GM18520 (cell line): ENCODE results near the gene CDKN2B.
A peak's percentile ranks its signal among the peaks of the same experiment; 100 is the strongest.

Experiments used
- ATAC-seq: cut with Tn5 transposase; IDR thresholded peaks from one replicate; pipeline ENCODE4 v1.9.1; 2021; ENCODE audit not compliant: unreplicated experiment

The CDKN2B gene

DNA sequence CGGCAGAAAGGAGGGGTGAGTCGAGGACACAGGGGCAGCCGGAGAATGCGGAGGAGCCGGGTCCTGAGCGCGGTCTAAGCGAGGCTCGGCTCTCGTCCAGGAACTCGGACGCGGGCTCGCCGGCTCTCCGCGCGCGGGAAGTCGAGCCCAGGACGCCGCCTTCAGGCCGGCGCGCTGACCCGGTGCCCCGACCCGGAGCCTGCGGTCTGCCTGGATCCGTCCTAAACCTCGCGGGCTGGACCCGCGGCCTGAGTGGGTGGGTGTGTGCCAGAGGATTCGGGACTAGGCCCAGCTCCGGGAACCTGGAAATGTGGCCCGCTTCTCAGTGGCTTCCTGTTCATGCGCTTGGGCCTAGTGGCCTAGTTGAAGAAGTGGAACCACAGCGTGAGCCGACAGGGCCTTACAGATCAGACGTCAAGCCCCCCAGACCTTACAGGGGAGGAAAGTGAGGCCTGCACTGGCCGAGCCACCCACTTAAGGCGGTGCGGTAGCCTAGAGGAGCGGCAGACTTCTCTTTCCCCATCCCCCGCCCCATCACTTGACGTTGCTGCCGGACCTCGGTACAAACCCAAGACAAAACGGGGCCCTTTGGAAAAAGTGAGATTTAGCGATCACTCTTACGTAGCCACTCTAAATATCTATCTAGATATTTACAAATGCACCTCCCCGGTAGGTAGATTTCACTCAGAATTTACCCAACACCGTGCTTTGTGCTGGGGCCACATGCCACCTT lies 13.3 kb downstream of the CDKN2B start:
- ATAC-seq = no peak

DNA sequence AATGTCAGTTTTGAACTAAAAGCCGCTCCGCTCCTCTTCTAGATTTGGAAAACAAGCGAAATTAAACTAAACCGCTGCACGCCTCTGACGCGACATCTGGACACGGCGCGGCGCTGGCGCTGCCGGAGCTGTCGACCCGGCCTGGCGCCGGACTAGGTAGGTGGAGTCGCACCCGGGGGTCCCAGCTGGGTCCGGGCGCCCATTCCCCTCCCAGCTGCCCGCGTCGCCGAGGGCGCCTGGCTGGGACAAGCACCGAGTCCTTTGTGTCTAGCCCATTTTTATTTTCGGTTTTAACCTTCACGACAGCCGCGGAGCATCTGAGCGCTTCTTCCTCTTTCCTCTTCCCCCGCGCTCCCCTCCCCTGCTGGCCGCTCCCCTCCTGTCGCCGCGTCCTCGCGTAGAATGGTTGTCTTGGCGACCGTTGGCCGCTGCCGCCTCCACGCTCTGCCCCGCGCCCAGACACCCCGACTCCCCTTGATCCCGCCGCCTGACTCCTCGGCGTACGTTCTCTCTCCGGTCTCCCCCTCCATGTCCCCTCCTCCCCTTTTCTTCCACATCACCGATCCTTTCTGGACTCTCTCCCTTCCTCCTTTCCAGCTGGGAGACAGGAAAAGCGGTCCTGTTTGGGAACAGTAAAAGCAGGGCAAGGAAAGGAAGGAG lies 14.0 kb downstream of the CDKN2B start:
- peak; percentile 70 for ATAC-seq

DNA sequence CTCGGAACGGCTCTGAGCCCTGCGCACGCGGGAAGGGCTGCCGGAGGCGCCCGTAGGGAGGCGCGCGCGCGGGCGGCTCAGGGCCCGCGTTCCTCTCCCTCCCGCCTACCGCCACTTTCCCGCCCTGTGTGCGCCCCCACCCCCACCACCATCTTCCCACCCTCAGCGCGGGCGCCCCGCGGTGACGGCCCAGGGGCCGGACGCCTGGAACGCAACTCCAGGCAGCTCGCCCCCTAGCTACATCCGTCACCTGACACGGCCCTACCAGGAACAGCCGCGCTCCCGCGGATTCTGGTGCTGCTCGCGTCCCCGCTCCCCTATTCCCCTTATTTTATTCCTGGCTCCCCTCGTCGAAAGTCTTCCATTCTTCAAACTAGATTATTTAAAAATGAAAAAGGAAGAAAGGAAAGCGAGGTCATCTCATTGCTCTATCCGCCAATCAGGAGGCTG lies 14.5 kb downstream of the CDKN2B start, which contains the start of gene CDKN2B-AS1:
CDKN2B-AS1 (plus strand) TSS at position 236 of the 450 bp plus-strand sequence.
- ATAC-seq = peak; percentile 22

DNA sequence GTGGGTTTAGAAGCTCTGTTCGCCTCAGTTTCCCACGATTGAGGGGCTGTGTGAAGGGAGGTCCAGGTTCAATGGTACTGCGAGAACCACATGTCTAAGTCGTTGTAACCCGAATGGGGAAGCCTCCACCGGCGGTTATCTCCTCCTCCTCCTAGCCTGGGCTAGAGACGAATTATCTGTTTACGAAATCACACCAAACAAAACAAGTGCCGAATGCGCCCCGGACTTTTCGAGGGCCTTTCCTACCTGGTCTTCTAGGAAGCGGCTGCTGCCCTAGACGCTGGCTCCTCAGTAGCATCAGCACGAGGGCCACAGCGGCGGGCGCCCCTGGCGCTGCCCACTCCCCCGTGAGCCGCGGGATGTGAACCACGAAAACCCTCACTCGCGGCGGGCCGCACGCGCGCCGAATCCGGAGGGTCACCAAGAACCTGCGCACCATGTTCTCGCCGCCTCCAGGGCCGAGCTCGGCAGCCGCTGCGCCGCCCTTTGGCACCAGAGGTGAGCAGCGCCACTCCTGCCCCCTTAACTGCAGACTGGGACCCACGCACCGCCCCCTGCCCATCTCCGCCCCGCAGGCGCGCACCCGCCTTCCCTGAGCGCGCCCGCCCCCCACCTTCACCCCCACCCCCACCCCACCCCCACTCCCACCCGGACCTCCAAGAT lies 15.1 kb downstream of the CDKN2B start, which contains the start of gene CDKN2A:
CDKN2A (minus strand) TSS at position 500 of the 663 bp plus-strand sequence.
- peak; percentile 33 for ATAC-seq

DNA sequence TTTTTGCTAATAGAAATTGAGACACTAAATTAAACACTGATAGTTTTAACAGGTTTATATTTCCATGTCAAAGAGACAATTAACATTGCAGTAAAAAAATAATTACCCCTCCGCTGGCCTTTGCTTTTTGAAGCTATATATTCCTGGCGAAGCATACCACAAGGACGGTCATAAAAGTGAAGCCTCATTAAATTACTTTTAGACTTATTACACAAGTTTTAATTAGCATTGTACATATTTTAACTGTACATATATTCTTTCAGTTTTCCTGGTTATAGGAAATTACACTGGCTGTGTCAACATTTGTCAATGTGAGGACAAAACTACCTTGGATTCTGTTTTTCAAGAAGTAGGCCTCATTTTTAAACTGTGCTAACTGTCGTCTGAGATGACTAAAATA lies 16.1 kb downstream of the CDKN2B start:
- ATAC-seq = no peak

DNA sequence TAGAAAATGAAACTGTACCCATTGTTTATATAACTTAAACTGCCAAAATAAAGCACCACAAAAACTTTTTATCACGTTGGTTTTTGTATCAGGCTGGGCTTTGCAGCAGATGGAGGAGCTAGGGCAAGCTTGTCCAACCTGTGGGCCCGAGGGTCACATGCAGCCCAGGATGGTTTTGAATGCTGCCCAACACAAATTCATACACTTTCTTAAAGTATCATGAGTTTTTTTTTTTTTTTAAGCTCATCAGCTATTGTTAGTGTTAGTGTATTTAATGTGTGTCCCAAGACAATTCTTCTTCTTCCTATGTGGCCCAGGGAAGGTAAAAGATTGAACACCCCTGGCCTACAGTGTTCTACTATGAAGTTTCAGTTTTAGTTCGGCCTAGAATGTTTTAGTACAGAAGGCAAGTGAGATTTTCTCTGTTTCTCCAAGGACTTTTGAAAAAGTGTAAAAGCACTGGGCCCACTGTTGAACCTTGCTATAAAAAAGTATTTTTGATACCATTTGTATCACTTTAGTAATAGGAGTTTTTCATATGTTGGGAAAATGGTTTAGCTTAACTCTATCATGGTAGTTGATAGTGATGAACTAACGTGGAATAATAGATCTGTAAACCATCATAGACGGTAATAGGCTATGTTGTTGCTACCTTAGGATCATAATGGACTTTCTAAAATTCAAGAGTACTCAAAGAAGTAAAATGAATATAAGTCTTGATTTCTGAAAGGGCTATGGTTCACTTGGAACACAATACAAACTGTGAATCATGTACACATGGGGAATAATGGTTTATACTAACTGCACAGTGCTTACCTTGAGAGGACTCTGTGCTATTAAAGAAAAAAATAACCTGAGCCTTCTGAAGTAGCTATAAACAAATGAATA lies 17.8 kb downstream of the CDKN2B start:
- no peak for ATAC-seq

DNA sequence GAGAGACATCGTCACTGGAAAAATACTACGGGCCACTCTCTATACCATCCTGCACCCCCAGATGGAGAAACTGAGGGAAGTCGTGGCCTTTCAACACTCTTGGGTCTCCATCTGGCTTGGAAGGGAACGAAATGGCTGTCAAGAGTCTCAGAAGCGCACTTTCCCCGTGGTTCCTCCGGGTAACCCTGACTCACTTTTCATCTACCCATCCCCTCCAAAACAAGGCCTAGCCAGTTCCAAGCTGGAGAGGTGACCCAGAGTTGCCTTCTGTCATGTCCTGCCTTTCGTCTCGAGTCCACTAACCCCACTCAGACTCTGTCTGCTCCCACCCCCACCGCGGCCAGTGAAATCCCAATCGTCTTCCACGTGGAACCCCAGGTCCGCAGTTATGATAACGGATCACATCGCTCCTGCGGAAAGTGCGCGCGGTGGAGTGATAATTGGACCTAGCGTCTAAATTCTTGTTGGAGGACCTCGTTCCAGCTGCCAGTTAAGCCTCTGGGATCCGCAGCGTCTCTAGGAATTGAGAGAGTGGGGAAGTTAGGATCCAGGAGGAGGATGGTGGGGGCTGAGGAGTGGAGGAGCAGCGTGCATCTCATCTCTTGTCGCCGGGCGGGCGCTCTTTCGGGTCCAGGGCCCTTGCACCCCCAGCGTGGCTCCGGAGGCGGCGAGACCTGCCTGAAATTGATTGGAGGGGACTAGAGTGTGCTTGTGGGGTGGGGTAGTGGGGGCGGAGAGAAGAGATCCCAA lies 19.5 kb downstream of the CDKN2B start:
- ATAC-seq = no peak

DNA sequence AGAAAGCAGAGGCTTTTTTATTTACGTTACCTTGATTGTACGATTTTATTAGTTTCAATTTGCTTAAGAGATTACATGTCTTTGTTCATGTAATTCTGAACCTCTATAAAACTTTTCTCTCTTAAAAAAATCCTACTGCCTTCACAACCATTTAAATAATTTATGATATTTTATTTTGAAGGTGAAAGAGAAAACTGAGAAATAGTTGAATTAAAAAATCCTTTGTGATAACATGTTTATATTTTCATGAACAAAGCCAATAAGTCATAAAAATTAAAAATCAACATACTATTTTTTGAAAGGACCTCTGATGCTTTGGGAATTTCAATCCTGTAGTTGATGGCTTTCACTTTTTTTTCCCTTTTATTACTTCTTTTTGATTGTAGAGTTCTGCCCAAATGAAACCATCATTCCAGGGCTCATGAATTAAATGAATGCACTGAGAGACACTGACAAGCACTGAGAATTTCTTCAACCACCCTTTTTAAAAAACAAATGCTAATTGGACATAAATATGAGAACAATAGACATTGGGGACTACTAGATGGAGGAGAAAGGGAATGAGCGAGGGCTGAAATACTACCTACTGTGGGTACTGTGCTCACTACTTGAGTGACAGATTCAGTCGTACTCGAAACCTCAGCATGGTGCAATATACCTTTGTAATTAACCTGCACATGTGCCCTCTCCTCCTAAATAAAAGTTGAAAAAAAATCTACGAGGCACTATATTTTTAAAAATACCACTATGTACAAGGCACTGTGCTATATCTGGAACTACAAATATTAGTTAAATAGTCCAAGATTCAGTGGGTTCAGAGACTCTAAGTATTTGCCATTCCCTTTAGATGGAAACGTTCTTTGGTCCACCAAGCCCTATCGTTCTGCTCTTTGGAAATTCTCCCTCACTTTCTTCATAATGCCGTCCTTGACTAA lies 20.8 kb downstream of the CDKN2B start:
- no peak for ATAC-seq

DNA sequence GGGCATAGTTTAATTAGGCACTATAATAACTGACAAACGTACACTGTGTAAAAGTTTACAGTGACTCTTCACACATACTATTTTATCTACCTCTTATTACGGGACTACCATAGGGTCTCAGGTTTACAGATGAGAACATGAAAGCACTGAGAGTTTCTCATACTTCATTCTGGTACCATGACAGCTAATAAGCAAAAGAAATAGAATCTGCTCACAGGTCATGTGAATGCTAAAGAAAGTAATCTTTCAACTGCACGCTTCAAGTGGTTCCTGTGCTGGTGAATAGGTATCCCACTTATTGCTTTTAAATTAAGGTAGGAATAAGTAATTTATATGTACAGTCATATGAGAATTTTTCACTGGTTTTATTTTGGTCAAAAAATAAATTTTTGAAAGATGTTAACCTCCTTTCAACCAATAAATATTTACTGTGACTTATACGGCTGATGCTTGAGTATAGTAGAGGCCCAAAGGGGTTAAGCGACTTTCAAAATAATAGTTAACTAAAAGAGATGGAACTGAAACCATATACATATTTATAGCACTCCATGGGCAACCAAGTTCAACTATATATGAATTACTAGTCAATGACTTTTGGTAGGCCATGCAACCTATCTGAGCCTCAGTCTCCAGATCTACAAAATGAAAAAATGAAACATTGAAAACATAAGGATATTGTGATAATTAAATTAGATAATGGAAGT lies 23.0 kb downstream of the CDKN2B start:
- no peak for ATAC-seq

DNA sequence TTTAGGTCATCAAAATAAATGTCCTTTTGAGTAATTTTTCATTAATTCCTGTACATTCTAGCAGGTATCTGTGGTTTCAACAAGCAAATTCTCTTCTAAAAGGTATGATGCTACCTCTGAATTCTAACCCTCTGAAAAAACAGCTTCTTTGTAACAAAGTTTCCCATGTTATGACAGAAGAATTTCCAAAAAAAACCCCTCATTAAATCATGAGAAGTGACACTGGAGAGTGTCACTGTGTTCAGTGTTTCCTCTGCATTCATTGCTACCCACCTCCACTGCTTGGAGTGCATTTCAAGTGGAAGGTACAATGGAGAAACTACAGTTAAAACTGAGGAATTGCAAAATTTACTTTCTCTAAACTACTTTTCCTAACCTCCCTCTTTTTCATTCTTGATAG lies 25.0 kb downstream of the CDKN2B start:
- no peak for ATAC-seq

DNA sequence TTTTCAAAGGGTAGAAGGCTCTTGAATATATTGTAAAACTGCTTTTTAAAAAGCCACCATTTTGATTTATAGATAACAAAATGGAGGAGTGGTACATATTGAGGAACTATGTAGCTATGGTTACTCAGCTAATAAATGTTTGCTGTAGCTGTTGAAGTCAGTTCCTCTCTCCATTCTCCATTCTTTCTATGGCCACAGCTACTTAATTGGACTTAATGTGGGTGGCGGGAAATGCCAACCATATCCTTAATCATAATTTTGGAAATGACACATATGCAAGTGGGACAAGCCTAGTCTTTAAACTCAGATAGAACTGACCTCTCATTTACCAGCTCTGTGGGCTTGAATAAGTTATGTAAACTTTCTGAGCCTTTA lies 25.6 kb downstream of the CDKN2B start:
- no peak for ATAC-seq

DNA sequence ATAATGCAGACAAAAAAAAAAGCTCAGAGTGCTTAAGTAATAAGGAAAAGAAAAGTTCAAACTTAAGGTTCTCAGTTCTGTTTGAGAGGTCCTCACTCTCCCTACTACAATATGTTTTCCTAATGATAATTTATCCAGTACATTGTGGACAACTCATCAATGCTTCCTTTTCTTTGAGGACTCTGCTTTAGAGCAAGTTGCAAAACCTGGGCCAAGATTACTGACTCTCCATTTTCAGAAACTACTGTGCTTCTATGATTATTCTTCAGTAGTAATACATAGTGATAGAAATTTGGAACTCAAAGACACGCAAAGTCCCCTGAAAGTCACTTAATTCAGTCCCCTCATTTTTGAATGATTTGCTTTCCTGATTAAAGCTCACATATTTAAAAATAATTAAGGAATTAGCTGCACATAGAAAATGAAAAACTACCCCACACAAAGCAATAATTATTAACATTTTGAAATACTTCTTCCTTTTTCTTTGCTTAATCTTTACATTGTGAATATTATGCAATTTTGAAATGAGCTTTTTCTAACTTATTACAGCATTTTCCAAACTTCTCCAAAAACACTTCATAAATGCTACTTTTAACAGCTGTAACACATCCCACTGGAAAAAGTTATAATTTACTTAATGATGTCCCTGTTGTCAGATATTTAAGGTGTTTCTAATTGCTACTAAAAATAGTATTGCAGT lies 26.1 kb downstream of the CDKN2B start:
- ATAC-seq = no peak

DNA sequence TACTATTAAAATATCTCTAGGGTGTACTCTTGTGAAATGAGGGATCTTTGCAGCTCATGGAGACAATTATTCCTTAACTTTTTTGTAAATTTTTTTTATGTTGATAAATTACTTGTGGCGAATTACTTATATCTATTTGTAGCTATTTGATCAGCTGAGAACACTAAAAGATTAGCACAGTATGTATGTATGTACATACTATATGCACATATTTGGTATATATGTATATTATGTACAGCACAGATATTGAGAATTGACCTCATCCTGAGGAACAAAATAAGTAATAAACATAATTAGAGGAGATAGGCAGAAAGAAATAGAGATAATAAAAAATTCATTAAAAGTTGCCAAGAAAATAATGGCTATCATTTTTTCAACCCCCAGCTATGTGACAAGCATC lies 26.7 kb downstream of the CDKN2B start:
- no peak for ATAC-seq

DNA sequence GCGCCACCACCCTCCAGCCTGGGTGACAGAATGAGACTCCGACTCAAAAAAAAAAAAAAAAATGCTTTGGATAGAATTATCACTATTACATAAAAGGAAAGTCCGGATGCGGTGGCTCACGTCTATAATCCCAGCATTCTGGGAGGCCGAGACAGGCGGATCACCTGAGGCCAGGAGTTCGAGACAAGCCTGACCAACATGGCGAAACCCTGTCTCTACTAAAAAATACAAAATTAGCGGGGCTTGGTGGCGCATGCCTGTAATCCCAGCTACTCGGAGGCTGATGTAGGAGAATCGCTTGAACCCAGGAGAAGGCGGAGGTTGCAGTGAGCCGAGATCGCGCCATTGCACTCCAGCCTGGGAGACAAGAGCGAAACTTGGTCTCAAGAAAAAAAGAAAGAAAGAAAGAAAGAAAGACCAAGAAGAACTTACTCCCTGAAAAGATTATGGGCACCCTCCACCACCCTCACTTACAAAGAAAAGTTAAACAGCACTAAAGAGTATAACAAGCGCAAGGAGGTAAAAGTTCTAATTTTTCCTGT lies 32.7 kb downstream of the CDKN2B start:
- ATAC-seq = no peak

DNA sequence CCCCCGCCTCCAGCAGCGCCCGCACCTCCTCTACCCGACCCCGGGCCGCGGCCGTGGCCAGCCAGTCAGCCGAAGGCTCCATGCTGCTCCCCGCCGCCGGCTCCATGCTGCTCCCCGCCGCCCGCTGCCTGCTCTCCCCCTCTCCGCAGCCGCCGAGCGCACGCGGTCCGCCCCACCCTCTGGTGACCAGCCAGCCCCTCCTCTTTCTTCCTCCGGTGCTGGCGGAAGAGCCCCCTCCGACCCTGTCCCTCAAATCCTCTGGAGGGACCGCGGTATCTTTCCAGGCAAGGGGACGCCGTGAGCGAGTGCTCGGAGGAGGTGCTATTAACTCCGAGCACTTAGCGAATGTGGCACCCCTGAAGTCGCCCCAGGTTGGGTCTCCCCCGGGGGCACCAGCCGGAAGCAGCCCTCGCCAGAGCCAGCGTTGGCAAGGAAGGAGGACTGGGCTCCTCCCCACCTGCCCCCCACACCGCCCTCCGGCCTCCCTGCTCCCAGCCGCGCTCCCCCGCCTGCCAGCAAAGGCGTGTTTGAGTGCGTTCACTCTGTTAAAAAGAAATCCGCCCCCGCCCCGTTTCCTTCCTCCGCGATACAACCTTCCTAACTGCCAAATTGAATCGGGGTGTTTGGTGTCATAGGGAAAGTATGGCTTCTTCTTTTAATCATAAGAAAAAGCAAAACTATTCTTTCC lies 34.2 kb downstream of the CDKN2B start:
- ATAC-seq = peak; percentile 44

DNA sequence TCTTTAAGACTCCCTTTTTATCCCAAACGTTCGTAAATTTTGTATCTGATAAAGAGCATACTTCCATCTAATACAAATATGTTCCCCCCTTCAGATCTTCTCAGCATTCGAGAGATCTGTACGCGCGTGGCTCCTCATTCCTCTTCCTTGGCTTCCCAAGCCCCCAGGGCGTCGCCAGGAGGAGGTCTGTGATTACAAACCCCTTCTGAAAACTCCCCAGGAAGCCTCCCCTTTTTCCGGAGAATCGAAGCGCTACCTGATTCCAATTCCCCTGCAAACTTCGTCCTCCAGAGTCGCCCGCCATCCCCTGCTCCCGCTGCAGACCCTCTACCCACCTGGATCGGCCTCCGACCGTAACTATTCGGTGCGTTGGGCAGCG lies 34.8 kb downstream of the CDKN2B start:
- no peak for ATAC-seq

DNA sequence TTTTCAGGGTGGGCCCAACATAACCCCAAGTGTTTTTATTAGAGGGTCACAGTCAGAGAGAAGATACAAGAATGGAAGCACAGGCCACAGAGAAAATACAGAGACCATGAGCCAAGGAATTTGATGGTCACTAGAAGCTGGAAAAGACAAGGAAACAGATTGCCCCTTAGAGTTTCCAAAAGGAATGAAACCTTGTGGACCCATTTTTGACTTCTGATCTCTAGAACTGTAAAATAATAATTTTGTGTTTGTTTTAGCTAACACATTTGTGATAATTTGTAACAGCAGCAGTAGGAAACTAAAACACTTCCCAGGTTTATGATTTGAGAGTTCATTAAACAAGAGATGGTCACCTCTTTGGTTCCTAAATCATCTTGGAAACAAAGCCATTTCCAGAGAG lies 36.7 kb downstream of the CDKN2B start:
- no peak for ATAC-seq
